Vagina (tissue), 2 donors: ENCODE data around the gene GALNT16.

ENCODE experiments used
- CTCF ChIP-seq, 3 experiments: fragments of 450-650 bp in 2 of 3; fragments of 200-600 bp in 1 of 3; sonication (generic) in 1 of 3; IDR thresholded peaks; one replicate each; pipeline ENCODE4 v1.5.1; 2017 to 2019; ENCODE audit warnings: antibody characterized with exemption in 3 of 3, mild to moderate bottlenecking in 2 of 3, moderate library complexity in 2 of 3
- POLR2A ChIP-seq, 2 donors: fragments of 450-650 bp; IDR thresholded peaks; one replicate each; pipeline ENCODE4 v1.6.1; 2017; ENCODE audit warnings: antibody characterized with exemption in 2 of 2, mild to moderate bottlenecking in 2 of 2, moderate library complexity in 2 of 2
- POLR2AphosphoS5 ChIP-seq, 2 donors: sonication (generic); formaldehyde crosslinking; IDR thresholded peaks; one replicate each; pipeline ENCODE4 v1.9.0; 2017; ENCODE audit warnings: antibody characterized with exemption in 2 of 2, mild to moderate bottlenecking in 2 of 2, low read depth in 1 of 2; ENCODE audit not compliant: insufficient read depth in 1 of 2

- TF ChIP-seq CTCF (IDR thresholded peaks at IDR 0.05), result no peak
- no peak for TF ChIP-seq POLR2A (IDR thresholded peaks at IDR 0.05)
- TF ChIP-seq POLR2AphosphoS5 (IDR thresholded peaks at IDR 0.05; ENCODE audit: insufficient read depth in 1 of 2, low read depth in 1 of 2), result no peak
These were observed 93.2 kb downstream of the GALNT16 start for GRCh38 chr14:69353168-69353567.
